Erythroblast (primary cell): ENCODE results near the gene MRGPRG.
"Not testable (repeated sequence)": the region's sequence is repeated elsewhere in the genome, so short reads cannot be mapped to it uniquely, and the experiment has no call there.

Experiments
- DNase-seq, 2 experiments: peaks; one replicate each; lab custom pipeline; 2025; lab: John Stamatoyannopoulos, UW
- GATA1 ChIP-seq: IDR thresholded peaks from 2 replicates; pipeline ENCODE4 v1.6.1; 2011; ENCODE audit warnings: low read depth, mild to moderate bottlenecking, control low read depth, low read length, moderate library complexity
- POLR2A ChIP-seq: IDR thresholded peaks from 2 replicates; pipeline ENCODE4 v1.6.1; 2011; ENCODE audit warnings: mild to moderate bottlenecking, low read length

MRGPRG gene, protein sequence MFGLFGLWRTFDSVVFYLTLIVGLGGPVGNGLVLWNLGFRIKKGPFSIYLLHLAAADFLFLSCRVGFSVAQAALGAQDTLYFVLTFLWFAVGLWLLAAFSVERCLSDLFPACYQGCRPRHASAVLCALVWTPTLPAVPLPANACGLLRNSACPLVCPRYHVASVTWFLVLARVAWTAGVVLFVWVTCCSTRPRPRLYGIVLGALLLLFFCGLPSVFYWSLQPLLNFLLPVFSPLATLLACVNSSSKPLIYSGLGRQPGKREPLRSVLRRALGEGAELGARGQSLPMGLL

DNA sequence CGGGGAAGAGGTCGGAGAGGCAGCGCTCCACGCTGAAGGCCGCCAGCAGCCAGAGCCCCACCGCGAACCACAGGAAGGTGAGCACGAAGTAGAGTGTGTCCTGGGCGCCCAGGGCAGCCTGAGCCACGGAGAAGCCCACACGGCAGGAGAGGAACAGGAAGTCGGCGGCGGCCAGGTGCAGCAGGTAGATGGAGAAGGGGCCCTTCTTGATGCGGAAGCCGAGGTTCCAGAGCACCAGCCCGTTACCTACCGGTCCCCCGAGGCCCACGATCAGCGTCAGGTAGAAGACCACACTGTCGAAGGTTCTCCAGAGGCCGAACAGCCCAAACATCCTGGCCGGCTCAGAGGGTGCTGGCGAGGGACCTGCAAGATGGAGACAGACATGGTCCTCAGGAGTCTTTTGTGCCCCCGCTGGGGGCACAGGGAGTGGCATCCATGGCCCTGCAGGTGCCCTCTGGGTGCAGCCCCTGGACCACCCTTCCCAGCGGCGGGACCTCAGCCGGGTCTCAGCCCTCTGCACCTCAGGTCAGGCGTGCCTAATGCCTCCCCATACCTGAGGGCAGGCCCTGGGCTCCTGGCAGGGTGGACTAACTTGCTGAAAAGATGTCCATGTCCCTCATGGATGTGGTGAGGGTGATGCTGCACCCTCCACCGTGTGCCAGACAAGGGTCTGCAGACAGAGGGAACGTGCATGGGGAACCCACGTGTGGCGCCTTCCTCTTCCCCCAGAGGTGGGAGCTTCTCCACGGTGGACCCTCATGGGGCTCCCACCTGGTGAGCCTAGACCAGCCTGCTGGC lies at the start of gene MRGPRG:
Gene MRGPRG (minus strand): TSS at position 331 of the 798 bp plus-strand sequence. CDS start 0 bp downstream, at position 331.
- no peak for DNase-seq
- TF ChIP-seq POLR2A: no peak
- TF ChIP-seq GATA1: no peak

DNA sequence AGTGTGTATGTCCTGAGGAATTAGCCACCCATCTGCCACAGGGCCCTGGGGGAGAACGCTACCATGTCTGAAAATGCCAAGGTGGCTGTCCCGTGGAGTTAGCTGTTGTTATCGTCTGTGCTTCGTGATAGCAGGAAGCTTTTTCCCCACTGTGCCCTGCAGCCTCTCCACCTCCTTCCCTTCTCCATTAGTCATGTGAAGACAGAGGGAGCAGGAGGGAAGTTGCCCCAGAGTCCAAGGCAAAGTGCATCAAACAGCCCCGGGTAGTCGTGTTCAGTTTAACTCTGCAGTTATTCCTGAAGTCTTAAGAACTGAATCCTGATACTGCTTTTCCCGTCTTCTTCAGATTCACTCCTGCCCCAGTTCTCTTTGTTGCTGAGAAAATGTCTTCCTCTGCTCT lies 43.9 kb upstream of the MRGPRG start:
- DNase-seq: not testable (repeated sequence)

DNA sequence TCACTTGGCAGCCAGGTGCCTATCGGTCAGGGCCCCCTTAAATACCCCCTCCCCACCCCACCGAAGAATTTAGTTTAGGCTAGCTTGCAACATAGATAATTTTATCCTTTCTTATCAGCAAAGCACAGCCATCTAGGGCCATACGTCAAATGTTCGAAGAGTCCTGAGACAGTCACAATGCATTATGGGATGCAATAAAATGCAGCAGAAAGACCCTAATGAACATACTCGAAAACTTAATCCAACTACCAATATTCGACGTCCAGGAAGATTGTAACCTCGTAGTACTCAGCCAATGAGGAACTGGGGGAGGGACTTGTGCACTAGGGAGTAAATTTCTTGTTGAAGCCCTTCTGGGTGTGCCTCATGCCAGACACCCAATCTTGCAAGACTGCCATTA lies 43.2 kb upstream of the MRGPRG start:
- DNase-seq: not testable (repeated sequence)

DNA sequence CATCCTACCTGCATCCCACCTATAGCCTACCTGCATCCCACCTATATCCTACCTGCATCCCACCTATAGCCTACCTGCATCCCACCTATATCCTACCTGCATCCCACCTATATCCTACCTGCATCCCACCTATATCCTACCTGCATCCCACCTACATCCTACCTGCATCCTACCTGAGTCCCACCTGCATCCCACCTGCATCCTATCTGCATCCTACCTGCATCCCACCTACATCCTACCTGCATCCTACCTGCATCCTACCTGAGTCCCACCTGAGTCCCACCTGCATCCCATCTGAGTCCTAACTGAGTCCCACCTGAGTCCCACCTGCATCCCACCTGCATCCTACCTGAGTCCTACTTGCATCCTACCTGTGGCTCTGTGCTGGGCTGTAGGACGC lies 38.9 kb upstream of the MRGPRG start:
- peak in 1 of 2 experiments; percentile 17 for DNase-seq

DNA sequence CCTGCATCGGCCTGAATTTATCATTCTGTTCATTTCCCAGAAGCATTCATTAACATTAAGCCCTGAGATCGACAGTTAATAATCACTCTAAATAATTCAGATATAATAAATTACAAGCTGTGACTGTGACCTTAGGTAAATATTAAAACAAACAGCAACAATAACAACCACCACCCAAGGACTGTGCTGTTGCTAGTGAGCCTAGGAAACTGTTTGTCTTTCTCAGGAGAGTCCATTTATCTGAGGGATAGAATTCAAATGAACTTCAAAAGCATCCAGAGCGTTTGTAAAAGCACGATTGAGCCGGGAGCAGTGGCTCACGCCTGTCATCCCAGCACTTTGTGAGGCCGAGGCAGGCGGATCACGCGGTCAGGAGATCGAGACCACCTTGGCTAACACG lies 36.6 kb upstream of the MRGPRG start:
- DNase-seq: not testable (repeated sequence)

DNA sequence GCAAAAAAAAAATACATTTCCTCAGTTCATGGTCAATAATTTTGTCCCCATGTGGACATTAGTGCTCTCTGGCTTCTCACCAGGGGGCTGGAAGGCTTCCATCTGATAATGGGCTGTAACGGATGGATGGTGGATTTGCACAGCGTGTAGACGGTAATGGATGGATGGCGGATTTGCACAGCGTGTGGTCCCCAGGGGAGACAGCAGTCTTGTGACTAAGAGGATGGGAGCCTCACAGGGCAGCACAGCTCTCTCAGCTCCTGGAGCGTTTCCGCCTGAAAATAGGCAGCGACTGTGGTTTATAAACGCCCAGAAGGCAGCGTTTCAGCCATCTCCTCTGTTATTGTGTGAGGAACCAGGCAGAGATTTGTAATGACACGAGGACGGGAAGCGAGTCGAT lies 36.2 kb upstream of the MRGPRG start:
- not testable (repeated sequence) for DNase-seq

DNA sequence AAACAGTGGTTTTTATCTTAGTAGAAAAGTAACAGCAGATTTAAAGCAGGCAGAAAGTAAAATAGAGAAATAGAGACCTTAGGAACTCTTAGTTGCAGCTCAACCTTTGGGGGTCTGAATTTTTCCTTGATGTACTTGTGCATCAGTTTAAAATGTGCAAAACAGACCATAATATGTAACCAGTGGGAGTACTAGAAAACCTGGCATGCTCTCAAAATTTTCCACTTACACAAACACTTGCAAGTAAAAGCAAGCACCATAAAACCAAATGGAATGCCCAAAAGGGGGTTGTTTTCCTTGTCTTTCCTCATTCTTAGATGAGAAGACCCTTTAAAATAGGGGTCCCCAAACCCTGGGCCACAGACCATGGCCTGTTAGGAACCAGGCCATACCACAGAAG lies 26.5 kb upstream of the MRGPRG start:
- no peak for TF ChIP-seq GATA1
- TF ChIP-seq POLR2A: no peak
- DNase-seq: no peak

DNA sequence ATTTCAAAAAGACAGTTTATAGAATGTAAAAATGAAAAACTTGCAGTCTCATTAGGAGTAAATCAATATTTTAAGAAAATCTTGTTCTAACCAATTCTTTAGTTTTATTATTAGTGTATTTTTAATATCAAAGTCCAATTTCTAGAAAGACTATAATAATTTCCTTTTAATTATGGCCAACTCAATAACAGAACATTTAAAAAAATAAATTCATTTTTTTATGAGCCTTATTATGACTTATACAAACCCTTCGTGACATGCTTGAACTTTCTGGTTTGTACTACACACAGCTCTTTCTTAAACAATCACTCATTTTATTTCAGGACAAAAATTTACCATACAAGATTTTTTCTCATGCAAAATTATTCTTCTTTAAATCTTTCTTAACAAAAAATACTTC lies 25.3 kb upstream of the MRGPRG start:
- TF ChIP-seq GATA1 (no peak), POLR2A (no peak)
- DNase-seq: no peak

DNA sequence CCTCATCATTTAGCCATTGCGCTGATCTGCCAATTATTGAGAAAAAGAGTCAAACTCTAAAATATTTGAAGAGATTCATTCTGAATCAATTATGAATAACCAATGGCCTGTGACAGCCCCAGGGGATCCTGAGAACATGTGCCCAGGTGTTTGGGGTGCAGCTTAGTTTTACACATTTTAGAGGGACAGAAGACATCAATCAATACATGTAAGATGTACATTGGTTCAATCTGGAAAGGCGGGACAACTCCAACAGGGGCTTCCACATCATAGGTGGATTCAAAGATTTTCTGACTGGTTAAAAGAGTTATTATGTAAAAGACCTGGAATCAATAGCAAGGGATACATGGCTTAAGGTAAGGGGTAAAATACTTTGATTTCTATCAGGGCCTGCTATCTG lies 18.5 kb upstream of the MRGPRG start:
- no peak for DNase-seq
- no peak for TF ChIP-seq GATA1
- no peak for TF ChIP-seq POLR2A

DNA sequence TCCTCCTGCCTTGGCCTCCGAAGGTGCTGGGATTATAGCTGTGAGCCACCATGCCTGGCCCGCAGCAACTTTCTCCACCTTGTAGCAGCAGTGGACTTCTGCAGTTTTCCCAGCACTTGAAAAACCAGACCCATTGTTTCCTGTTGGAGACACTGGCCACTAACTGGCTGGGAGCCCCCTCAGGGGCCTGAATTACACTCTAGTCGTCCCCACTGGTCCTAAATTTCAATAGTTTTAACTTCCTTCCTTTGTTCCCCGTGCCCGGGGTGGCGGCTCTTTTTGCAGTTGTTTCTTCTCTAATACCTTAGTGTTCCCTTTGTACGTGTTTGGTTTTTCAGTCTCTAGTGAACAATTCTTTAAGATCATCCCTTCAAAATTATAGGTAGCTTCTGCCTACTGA lies 16.2 kb upstream of the MRGPRG start:
- DNase-seq: no peak
- TF ChIP-seq POLR2A (no peak), GATA1 (no peak)

DNA sequence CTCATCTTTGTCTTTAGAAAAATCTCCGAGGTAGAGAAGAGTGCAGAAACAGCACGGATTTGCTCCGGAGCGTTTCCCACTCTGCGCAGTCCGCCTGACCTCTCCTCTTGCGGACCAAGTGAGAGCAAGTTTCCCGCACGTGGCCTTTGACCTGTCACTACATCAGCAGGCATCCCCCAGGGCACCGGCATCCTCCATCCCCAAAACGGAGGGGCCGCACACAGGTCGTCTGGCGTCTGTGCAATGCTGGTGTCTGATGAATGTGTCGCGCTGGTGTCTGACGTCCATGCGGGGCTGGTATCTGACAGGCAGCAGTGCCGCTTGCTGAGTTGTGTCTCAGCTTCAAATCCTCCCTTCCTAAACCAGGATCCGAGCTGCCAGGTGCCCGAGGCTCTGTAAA lies 14.3 kb upstream of the MRGPRG start:
- no peak for TF ChIP-seq POLR2A
- TF ChIP-seq GATA1: no peak
- DNase-seq: no peak

DNA sequence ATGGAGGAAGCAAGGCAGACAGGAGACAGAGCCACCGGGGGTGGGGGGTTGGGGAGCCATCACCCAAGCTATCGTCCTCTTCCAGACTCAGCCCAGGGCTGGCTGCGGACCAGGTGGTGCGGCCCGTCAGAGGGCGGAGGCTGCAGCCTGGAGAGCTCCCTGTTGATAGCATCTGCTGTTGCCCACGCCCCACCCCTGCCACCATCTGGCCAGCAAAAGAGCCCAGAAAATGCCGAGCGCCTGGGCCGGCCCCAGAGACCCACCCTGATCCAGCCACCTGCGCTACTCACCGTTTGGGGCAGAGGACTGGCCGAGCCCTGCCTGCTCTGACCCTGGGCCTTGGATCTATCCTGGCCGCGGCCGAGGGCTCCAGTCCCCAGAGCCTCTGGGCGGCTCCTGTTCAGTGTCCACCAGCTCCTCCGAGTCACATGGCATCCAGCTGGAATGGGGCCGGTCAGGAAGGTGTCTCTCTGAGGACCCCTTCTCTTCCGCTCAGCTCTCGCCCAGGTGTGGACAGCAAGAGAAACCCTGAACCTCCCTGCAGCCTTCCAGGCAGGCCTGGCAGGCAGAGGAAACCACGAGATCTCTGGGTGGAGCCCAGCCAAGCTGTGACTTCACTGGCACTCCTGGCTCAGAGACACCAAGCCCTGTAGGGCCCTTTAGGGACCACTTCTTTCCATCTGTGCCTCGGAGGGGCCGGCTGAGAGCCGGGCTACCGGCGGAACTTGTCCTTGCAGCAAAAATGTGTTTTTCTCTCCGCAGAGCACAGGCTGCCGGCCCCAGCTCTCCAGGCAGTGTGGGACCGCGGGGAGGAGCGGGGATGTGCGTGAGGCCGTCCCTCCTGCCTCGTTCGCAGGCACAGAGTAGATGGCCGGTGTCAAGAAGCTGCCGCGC lies 13.5 kb upstream of the MRGPRG start, which contains the start of gene MRGPRE:
Gene MRGPRE (minus strand): TSS at position 567 of the 894 bp plus-strand sequence. CDS start 3,618 bp downstream, outside the sequence.
- peak; percentile 81 to 88 for DNase-seq
- TF ChIP-seq GATA1 (no peak), POLR2A (peak; percentile 57)

DNA sequence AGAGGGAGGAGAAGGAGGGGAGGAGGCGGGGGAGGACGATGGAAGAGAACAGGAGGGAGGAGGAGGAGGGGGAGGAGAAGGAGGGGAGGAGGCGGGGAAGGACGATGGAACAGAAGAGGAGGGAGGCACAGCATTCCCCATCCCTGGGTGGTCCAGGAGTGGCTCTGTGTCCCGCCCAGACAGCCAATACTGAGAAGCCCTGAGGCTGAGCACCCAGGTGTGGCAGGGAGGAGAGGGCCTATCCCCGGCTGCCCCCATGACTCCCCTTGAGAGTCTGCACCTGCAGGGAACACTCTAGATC lies 12.9 kb upstream of the MRGPRG start:
- no peak for DNase-seq
- no peak for TF ChIP-seq POLR2A
- no peak for TF ChIP-seq GATA1
